T-helper 1 cell treated with Interleukin-12 subunit alpha and Interleukin-12 subunit beta and Interleukin-4 antibody, amounts not matched to agents 30 ng/mL and 1 ng/mL, for 36 hours (primary cell): Measurements from ENCODE around the gene DCLK1. TPM values are rescaled to one million over a fixed set of nuclear protein-coding genes. Genes with fewer than 3 reads are reported as not detected.

ENCODE experiments used
- intact Hi-C: fragments of 100-400 bp; cut with micrococcal nuclease; formaldehyde crosslinking; loops from one replicate; pipeline ENCODE4 v1.15.1; 2024
- total RNA-seq: library from RNA; stranded (reverse); gene quantifications from 2 replicates; pipeline ENCODE4 v1.2.3, GENCODE V29; 2022

DCLK1 gene
- total RNA-seq, 1 donor from 2014 or later: not detected

- intact Hi-C loops: no loop called here
Observed at GRCh38 chr13:35792911-35793310, 338.3 kb downstream of the DCLK1 start.

GRCh38 chr13:35792021-35792420 lies 339.2 kb downstream of the DCLK1 start:
- intact Hi-C loops: no loop called here

- intact Hi-C loops: no loop called here
Observed at GRCh38 chr13:35791184-35791851, 339.9 kb downstream of the DCLK1 start.

DNA sequence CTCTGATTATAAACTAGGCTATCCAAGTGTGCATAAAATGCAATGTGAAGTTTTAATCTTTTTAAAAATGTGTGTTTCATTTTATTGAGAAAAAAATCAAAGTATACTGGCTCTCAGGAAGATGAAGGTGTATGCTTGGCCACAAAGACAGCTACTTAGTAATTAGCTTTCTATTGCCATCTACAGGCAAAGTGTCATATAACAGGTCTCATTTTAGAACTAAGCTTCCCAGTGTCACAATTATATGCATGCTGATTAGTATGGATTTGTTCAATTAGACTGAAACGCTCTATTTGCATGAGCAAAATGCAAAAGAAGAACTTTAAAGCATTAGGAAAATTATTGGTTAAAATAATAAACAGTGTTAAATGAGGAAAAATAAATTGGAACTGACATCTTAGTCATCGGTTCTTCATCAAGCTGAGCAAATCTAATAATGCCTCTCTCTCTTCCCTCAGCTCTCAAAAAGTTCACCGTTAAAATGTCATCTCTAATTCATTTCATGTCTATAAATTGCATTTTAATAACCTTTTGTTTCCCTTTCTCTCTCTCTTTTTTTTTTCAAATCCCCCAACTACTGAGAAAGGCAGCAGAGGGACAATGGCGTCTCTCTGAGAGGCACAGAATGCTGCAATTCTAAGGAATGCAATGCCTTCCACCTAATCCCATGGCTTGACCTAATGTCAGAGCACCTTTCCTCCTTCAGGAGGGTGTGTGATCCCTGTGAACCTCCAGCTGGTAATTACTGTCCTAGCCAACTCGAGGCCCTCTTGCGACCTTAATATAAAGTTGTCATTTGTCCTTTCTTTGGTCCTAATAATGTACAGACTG lies 341.6 kb downstream of the DCLK1 start:
- intact Hi-C loops: no loop called here

- intact Hi-C loops: no loop called here
Observed at GRCh38 chr13:35787937-35788336, 343.2 kb downstream of the DCLK1 start.

GRCh38 chr13:35785576-35786303 lies 345.4 kb downstream of the DCLK1 start:
- intact Hi-C loops: no loop called here

DNA sequence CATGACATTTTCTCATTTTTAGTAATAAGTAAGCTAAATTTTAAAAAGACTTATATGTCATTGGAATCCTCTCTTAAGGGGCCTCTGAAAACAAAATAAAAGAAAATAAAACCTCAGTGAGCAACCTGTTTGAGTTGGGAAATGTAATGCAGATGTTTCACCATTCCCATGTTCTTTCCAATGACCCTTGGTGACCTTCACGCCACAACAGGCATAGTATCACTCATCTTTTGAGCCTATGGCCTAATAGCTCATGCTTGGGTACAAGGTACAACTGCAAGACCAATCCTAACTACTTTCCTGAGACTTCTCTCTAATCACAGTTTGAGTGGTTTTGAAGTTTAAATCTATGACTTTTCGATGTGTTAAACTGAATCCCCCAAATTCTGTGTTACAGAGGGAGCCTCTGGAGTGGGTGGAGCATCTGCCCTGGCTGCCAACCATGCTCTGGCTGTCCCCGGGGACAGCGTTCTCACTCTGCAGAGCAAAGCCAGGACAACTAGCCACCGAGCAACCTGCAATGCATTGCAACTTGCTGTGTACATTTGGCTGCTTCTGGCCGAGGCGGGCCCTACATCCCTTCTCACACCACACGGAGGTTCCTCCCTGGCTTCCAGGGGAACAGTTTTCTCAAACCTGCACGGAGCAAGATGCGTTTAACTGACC lies 346.8 kb downstream of the DCLK1 start:
- intact Hi-C loops: no loop called here

DNA sequence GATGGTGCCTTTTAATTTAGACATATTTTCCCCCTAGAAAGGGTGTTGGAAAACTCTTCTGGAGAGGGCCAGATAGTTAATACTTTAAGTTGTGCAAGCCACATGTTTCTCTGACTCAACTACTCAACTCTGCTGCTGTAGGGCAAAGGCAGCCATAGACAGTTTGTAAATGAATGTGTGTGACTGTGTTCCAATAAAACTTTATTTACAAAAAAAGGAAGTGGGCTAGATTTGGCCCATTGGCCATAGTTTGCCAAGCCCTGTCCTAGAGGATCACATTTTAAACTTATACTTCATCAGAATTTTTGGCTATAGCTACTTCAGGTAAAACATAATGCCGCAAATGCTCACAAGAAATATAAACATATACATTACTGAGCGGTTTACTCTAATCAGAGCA lies 348.4 kb downstream of the DCLK1 start:
- intact Hi-C loops: no loop called here

GRCh38 chr13:35781036-35782000 lies 349.9 kb downstream of the DCLK1 start:
- intact Hi-C loops: no loop called here

DNA sequence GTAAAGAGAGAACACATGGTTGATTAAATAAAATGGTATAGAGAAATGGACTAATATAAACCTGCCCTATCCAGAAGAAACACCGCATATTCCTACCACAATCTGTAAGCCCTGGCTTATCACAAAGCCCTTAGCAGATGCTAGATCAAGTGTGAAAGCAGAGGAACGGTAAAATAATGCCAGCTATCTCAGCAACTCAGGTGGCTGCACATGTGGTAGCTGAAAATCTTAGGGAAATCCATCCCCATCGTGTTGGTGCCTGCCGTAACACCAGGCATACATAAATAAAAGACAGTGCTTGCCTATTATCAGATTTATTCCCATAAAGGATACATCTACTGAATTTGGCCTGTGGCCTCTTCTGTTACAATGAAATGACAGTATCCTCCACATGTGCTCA lies 350.6 kb downstream of the DCLK1 start:
- intact Hi-C loops: no loop called here

DNA sequence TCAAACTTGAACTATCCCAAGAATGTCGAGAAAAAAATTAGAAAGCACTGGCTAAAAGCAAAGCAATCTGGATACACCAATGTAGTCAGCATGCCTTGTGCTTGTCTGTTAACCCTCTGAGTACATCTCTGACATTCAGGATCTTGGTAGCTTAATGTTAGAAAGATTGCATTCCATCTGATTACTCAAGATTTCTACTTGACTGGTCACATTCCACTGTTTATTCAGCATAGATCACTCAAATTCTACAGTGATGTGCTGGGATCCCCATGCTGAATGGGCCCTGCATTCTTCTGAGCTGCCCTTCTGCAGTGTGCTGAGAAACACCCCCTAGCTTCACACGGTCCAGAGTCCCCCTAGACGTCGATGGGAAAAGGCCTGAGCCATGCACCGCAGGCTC lies 359.3 kb downstream of the DCLK1 start:
- intact Hi-C loops: no loop called here

DNA sequence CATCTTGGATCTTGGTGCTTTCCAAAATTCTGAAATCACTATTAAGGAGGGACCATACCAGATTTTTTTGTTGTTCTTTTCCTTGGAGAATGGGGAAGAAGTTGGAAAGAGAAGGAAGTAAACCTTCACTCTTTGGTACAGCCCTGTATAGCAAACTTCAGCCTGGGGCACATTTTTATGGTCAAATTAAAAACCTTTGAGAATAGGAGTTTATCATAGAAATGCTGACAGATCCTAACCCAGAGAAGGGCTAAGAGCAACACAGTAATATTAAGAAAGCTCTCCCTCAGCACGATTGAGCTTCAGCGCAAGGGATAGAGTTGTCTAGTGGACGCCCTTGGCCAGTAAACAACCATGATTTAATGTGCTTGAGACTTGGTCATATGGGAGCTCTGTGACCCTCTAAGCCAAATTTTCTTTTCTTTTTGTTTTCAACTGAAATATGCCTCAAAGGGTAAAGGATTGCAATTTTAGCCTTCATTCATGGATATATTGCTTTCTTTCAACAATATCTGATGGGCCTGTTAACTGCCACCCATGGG lies 360.4 kb downstream of the DCLK1 start:
- intact Hi-C loops: no loop called here

GRCh38 chr13:35769812-35770211 lies 361.4 kb downstream of the DCLK1 start:
- intact Hi-C loops: no loop called here

DNA sequence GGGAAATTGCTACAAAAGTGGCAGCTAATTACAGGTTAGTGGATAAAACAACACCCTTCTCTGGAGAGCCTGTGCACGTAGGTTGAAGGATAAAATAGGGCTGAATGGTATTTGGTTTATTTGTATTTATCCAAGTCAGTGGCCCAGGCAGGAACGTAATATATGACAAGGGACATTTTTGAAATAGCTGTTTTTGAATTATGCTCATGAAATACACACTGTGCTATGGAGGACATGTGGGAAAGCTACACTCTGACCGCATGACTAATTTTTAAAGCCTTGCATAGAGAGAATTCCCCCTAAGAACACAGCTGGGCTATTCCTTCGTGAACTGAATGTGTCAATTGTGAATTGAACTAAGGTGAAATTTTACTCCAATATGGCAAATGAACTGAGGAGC lies 362.6 kb downstream of the DCLK1 start:
- intact Hi-C loops: no loop called here

- intact Hi-C loops: no loop called here
Observed at GRCh38 chr13:35768073-35768472, 363.1 kb downstream of the DCLK1 start.

DNA sequence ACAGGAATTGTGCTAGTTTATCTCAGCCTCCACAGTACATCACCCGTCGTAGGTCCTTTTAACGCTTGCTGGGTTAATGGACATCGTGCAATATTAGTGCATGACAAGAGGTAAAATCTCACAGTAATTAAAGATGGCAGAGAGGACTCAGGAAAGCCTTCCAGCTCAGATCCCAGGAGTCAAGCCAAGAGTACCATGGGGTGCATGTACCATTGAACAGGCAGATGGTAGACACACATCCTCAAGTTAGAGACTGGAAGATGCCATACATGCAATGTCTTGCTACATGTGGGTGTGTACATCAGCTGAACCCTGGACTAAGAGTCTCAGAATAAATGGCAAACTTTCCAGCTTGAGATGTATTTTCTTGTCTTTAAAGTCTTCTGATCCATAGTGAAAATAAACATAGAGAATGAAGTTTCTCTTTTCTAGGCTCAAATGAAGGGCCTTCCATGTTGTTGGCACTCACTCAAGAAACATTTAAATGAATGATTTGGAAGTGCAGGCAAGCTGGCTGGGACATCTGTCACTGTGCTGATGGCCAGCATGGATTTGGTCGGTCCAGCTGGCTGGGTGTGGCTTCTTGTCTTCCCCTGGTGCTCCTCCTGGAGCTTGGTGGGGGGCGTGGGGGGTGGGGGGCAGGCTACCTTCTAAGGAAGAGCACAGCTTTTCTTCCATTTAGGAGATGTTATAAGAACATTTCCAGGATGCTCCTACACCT lies 363.8 kb downstream of the DCLK1 start:
- intact Hi-C loops: no loop called here

- intact Hi-C loops: no loop called here
Observed at GRCh38 chr13:35766663-35767062, 364.5 kb downstream of the DCLK1 start.

DNA sequence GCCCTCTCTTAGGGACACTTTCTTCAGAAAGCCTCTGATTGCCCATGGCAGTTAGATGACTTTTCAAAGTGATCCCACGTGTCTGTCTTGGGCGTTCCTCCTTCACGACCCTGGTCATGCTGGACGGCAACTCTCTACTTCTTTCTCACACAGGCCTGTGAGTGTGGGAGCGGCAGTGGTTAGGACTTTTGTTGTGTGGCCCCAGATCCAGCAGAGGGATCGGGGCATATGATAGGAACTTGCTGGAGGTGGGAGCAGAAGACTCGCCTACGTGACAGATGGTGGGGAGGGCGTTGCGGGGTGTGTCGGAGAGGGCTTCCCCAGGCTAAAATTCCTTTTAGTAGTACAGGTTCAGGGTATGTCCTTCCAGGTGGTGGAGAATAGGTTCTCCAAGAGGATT lies 365.2 kb downstream of the DCLK1 start:
- intact Hi-C loops: no loop called here

DNA sequence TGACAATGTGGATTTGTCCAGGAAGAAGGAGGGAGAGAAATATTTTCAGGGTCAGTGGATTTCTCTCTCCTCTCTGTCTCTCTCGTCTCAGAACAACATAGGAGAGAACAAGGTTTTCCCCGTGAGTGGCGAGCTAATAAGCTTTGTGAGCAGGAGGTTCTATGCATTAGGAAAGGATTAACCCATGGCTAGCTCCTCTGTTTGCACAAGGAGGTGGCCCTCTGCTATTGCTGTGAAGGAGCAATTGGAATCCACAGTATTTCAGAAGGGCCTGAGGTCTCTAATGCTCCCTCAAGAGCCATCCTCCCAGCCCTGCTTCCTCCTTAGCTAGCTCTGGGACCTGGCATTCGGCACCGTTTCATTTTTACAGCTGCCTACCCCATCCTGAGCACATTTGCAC lies 365.8 kb downstream of the DCLK1 start:
- intact Hi-C loops: no loop called here
